MM.1S (cell line): ENCODE measurements around the gene ACOXL.

Experiments
- DNase-seq: peaks from one replicate; pipeline ENCODE4 v3.0.0-alpha.2; 2015
- H2AFZ ChIP-seq: fragments of 300-600 bp; sonication (generic); 2 replicates; pipeline ENCODE4 v1.6.0; 2016; ENCODE audit warnings: antibody characterized with exemption, low read length
- H3F3A ChIP-seq: fragments of 300-600 bp; sonication (generic); 2 replicates; pipeline ENCODE4 v1.6.1; 2016; ENCODE audit warnings: mild to moderate bottlenecking, antibody characterized with exemption, low read length, moderate library complexity, mixed read lengths; ENCODE audit not compliant: insufficient read depth
- H3K27ac ChIP-seq: fragments of 300-600 bp; sonication (generic); 2 replicates; pipeline ENCODE4 v1.5.1; 2016; ENCODE audit warnings: mild to moderate bottlenecking, low read length
- H3K27me3 ChIP-seq: fragments of 300-600 bp; sonication (generic); replicated peaks from 2 replicates; pipeline ENCODE4 v1.6.0; 2016; ENCODE audit warnings: low read length; ENCODE audit not compliant: insufficient read depth
- H3K36me3 ChIP-seq: fragments of 300-600 bp; sonication (generic); replicated peaks from 2 replicates; pipeline ENCODE4 v1.6.1; 2016; ENCODE audit warnings: mild to moderate bottlenecking, low read length, mixed read lengths; ENCODE audit not compliant: insufficient read depth
- H3K4me1 ChIP-seq: fragments of 300-600 bp; sonication (generic); 2 replicates; pipeline ENCODE4 v1.6.1; 2016; ENCODE audit warnings: low read length, mixed read lengths
- H3K4me2 ChIP-seq: fragments of 300-600 bp; sonication (generic); 2 replicates; pipeline ENCODE4 v1.6.0; 2016; ENCODE audit warnings: low read depth, low read length
- H3K4me3 ChIP-seq: fragments of 300-600 bp; sonication (generic); 2 replicates; pipeline ENCODE4 v1.5.1; 2016; ENCODE audit warnings: low read length, mixed read lengths
- H3K79me2 ChIP-seq: fragments of 300-600 bp; sonication (generic); 2 replicates; pipeline ENCODE4 v1.6.1; 2016; ENCODE audit warnings: mixed run types, low read length, mixed read lengths
- H3K9ac ChIP-seq: fragments of 300-600 bp; sonication (generic); 2 replicates; pipeline ENCODE4 v1.6.1; 2016; ENCODE audit warnings: low read length, mixed read lengths
- H3K9me2 ChIP-seq: fragments of 300-600 bp; sonication (generic); replicated peaks from 2 replicates; pipeline ENCODE4 v1.6.1; 2016; ENCODE audit warnings: mild to moderate bottlenecking, low read length, mixed read lengths; ENCODE audit not compliant: insufficient read depth
- H3K9me3 ChIP-seq: fragments of 300-600 bp; sonication (generic); replicated peaks from 2 replicates; pipeline ENCODE4 v1.6.1; 2016; ENCODE audit warnings: mild to moderate bottlenecking, low read length, mixed read lengths; ENCODE audit not compliant: insufficient read depth
- H4K20me1 ChIP-seq: fragments of 300-600 bp; sonication (generic); 2 replicates; pipeline ENCODE4 v1.6.1; 2016; ENCODE audit warnings: mild to moderate bottlenecking, low read length, moderate library complexity, mixed read lengths; ENCODE audit not compliant: insufficient read depth
- EZH2 ChIP-seq: fragments of 300-600 bp; sonication (generic); optimal IDR thresholded peaks from 2 replicates; pipeline ENCODE3; 2017; ENCODE audit warnings: low read depth, mild to moderate bottlenecking, antibody characterized with exemption, low read length, mixed read lengths
- EZH2phosphoT487 ChIP-seq: fragments of 300-600 bp; sonication (generic); IDR thresholded peaks from 2 replicates; pipeline ENCODE4 v1.6.1; 2018; ENCODE audit warnings: antibody characterized with exemption, low read length
- TF ChIP-seq, protein P1 (sequence below): fragments of 300-600 bp; sonication (generic); IDR thresholded peaks from 2 replicates; pipeline ENCODE4 v1.5.1; 2016; ENCODE audit warnings: antibody characterized with exemption, low read length, mixed read lengths

Gene ACOXL

GRCh38 chr2:111121828-111122630, 389.7 kb downstream of the ACOXL start:
- H3F3A ChIP-seq = peaks cover 13% of the 10 kb centered on the region
- peak overlapping the region; percentile 80 for H3K4me2 ChIP-seq
- H3K79me2 ChIP-seq = peaks cover 60% of the 10 kb centered on the region
- H3K36me3 ChIP-seq = peaks cover 15% of the 10 kb centered on the region
- H3K27ac ChIP-seq = peak overlapping the region; percentile 96
- no peaks in the 10 kb centered on the region for H3K9me3 ChIP-seq
- peaks cover 27% of the 10 kb centered on the region for H4K20me1 ChIP-seq
- no peaks in the 10 kb centered on the region for H3K9me2 ChIP-seq
- peaks cover 21% of the 10 kb centered on the region for H3K4me1 ChIP-seq
- no peaks in the 10 kb centered on the region; the same call in 1 of the 2 replicates for H3K27me3 ChIP-seq
- H3K9ac ChIP-seq = peak overlapping the region; percentile 100
- H3K4me3 ChIP-seq = peak overlapping the region; percentile 98
- H2AFZ ChIP-seq = no peak overlapping the region
- TF ChIP-seq, protein P1, sequence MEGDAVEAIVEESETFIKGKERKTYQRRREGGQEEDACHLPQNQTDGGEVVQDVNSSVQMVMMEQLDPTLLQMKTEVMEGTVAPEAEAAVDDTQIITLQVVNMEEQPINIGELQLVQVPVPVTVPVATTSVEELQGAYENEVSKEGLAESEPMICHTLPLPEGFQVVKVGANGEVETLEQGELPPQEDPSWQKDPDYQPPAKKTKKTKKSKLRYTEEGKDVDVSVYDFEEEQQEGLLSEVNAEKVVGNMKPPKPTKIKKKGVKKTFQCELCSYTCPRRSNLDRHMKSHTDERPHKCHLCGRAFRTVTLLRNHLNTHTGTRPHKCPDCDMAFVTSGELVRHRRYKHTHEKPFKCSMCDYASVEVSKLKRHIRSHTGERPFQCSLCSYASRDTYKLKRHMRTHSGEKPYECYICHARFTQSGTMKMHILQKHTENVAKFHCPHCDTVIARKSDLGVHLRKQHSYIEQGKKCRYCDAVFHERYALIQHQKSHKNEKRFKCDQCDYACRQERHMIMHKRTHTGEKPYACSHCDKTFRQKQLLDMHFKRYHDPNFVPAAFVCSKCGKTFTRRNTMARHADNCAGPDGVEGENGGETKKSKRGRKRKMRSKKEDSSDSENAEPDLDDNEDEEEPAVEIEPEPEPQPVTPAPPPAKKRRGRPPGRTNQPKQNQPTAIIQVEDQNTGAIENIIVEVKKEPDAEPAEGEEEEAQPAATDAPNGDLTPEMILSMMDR = no peak
- no peak for TF ChIP-seq EZH2phosphoT487
- TF ChIP-seq EZH2 = no peak
- DNase-seq = peak; percentile 93

DNA sequence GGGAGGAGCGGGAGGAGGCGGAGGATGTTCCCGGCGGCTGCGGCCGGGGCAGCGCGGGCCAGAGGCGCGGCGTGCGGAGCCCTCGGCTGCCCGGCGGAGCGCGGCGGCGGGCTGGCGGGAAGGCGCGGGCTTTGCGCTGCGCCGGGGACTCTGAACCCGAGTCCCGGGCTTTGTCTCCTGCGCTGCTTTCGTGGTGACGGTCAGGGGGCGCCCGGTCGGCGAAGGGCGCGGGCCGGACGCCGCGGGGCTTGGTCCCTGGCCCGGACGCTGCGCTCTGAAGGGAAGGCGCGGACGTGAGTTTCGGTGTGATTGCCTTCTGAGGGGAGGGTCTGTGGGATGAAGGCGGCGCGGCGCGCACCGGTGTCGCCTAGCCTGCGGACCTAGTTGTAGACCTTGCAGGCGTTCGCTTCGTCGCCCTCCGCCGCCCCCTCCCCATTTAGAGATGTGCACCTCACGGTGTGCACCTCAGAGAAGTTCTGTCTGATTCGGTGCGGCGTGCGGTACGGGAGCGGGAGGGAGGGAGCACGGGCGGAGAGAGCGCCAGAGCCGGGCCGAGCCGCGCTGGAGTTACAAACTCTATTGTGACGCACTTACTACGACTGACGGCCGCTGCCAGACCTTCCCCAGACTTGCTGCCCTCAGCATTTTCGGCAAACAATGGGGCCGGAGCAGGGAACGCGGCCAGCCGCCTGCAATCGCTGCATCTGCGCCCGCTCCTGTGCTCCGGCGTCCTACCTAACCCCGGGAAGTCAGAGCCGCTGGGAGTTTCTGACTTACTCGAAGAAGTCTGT, 390.5 kb downstream of the ACOXL start:
- Histone ChIP-seq H3K27me3 (no peaks in the 10 kb centered on the region; the same call in 1 of the 2 replicates), H3K4me1 (peaks cover 21% of the 10 kb centered on the region), H3K9me3 (no peaks in the 10 kb centered on the region), H3K9ac (peak overlapping the region; percentile 97), H3K4me2 (peak overlapping the region; percentile 66), H3K4me3 (peak overlapping the region; percentile 88), H3K9me2 (no peaks in the 10 kb centered on the region), H3F3A (peaks cover 13% of the 10 kb centered on the region), H2AFZ (no peak overlapping the region), H3K79me2 (peaks cover 68% of the 10 kb centered on the region), H3K27ac (peak overlapping the region; percentile 93), H3K36me3 (peaks cover 15% of the 10 kb centered on the region), H4K20me1 (peaks cover 27% of the 10 kb centered on the region)
- DNase-seq = peak; percentile 86
- no peak for TF ChIP-seq EZH2
- TF ChIP-seq, protein P1 = no peak
- no peak for TF ChIP-seq EZH2phosphoT487

GRCh38 chr2:111123751-111124150, 391.4 kb downstream of the ACOXL start:
- Histone ChIP-seq H3F3A (peaks cover 13% of the 10 kb centered on the region), H3K9ac (peak overlapping the region; percentile 97; the same call in 1 of the 2 replicates), H2AFZ (no peak overlapping the region), H3K4me2 (peak overlapping the region; percentile 66), H3K4me3 (peak overlapping the region; percentile 88), H3K36me3 (peaks cover 15% of the 10 kb centered on the region), H4K20me1 (peaks cover 27% of the 10 kb centered on the region), H3K4me1 (peaks cover 21% of the 10 kb centered on the region), H3K9me2 (no peaks in the 10 kb centered on the region), H3K27ac (no peak overlapping the region; the same call in 1 of the 2 replicates), H3K27me3 (no peaks in the 10 kb centered on the region), H3K9me3 (no peaks in the 10 kb centered on the region), H3K79me2 (peaks cover 77% of the 10 kb centered on the region)
- DNase-seq = no peak
- TF ChIP-seq EZH2phosphoT487 (no peak), EZH2 (no peak)
- TF ChIP-seq, protein P1 = no peak
